Measurements from ENCODE around the gene STYXL1. TPM values are rescaled to one million over a fixed set of nuclear protein-coding genes. Genes with fewer than 3 reads are reported as not detected.

The STYXL1 gene
- total RNA-seq, 1 donor from 2014 or later, result 41.8 TPM

DNA sequence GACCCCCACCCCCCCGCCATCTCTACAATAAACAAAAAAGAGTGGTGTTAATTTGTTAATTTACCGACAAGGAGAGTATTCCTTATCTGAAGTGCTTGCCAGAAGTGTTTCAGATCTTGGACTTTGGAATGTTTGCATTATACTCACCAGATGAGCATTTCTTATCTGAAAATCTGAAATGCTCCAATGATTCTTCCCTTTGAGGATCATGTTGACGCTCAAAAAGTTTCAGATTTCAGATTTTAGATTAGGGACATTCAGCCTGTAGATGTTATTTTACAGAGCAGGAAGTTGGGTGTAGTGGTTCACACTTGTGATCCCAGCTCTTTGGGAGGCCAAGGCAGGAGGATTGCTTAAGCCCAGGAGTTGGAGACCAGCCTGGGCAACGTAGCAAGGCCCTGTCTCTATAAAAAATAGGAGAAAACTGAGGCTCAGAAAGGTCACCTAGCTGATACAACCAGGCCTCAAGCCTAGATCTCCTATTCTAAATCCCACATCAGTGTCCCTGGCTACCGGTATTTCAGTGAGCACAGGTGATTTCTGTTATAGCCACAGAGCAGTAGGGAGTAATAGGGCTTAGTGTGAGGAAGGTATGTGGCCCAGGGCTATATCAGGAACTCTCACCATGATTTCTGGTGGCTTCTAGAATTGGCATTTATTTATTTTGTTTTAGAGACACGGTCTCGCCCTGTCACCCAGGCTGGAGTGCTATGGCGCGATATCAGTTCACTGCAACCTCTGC, 88.8 kb downstream of the STYXL1 start:
- Mint-ChIP-seq H3K4me1 (ENCODE audit: low read depth, unreplicated experiment) (peaks cover 13% of the 10 kb centered on the region), H3K4me3 (ENCODE audit: unreplicated experiment) (no peak overlapping the region), H3K27me3 (ENCODE audit: unreplicated experiment) (peaks cover 3% of the 10 kb centered on the region), H3K36me3 (ENCODE audit: unreplicated experiment) (peaks cover 3% of the 10 kb centered on the region), H3K27ac (ENCODE audit: unreplicated experiment) (no peak overlapping the region), H3K9me3 (ENCODE audit: unreplicated experiment) (peaks cover 9% of the 10 kb centered on the region)
- DNase-seq, result no peak
- TF ChIP-seq, protein P1, sequence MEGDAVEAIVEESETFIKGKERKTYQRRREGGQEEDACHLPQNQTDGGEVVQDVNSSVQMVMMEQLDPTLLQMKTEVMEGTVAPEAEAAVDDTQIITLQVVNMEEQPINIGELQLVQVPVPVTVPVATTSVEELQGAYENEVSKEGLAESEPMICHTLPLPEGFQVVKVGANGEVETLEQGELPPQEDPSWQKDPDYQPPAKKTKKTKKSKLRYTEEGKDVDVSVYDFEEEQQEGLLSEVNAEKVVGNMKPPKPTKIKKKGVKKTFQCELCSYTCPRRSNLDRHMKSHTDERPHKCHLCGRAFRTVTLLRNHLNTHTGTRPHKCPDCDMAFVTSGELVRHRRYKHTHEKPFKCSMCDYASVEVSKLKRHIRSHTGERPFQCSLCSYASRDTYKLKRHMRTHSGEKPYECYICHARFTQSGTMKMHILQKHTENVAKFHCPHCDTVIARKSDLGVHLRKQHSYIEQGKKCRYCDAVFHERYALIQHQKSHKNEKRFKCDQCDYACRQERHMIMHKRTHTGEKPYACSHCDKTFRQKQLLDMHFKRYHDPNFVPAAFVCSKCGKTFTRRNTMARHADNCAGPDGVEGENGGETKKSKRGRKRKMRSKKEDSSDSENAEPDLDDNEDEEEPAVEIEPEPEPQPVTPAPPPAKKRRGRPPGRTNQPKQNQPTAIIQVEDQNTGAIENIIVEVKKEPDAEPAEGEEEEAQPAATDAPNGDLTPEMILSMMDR (IDR thresholded peaks at IDR 0.05; ENCODE audit: partially characterized antibody, unreplicated experiment), result no peak

DNA sequence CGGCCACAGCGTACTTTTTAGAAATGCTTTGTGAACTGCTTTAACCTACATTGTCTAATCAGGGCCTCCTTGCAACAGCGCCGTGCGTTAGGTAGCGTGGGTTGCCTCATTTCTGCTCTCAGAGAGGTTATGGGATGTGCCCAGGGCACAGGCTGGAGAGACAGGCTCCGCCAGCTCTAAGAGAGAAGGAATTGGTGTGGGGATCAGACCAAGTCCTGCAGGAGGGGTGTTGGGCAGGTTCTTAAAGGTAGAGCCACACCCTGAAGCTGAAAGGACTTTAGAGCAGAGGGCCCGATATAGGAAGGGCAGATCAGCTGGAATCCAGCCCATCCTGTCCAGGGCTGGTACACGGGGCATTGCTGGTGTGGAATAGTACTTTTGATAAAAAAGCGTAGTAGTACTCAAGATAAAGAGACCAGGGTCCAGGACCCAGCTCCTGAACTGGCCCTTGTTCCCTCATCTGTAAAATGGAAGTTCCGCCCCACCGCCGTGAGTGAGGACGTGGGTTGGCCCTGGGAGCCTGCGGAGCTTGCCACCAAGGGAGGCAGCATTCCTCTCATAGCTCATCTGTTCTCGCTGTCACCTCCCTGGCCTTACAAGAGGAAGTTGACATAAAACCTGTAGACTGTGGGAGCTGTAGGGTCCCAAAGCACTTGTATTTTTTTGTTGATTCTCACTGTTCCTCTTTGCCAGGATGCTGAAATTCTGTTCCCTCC, 90.6 kb downstream of the STYXL1 start:
- peaks cover 4% of the 10 kb centered on the region for H3K9me3 Mint-ChIP-seq (ENCODE audit: unreplicated experiment)

DNA sequence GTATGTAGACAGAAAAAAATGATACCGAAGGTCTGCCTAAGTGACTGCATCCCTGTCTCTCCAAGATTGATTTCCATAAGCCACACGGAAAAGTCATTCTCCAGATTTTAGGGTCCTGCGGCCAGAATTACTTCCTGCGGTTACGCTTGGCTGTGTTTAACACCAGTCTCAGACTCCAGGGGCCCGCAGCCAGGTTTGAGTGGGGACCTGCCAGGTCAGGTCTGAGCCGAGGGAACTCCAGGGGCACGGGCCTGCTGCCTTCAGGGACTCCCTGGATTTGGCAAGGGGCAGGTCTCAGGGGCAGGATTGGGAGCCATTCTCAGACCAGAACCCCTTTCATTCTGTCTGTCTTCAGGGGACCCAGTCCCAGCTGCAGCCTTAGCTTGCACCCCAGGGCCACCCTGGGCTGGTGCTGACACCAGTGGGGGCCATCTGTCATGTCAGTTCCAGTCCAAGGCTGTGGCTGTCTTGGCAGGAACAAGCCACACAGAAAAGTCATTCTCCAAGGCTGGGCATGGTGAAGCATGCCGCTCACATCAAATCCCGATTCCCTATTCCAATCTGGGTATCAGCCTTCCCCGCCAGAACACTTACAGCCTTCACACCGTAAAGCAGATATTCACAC, 92.4 kb downstream of the STYXL1 start:
- H3K27me3 Mint-ChIP-seq (ENCODE audit: unreplicated experiment), result peaks cover 4% of the 10 kb centered on the region
- H3K9me3 Mint-ChIP-seq (ENCODE audit: unreplicated experiment), result peaks cover 4% of the 10 kb centered on the region
- H3K36me3 Mint-ChIP-seq (ENCODE audit: unreplicated experiment), result peaks cover 5% of the 10 kb centered on the region
- DNase-seq, result no peak
- H3K4me3 Mint-ChIP-seq (ENCODE audit: unreplicated experiment), result no peak overlapping the region
- H3K4me1 Mint-ChIP-seq (ENCODE audit: low read depth, unreplicated experiment), result no peaks in the 10 kb centered on the region
- TF ChIP-seq, protein P1 (IDR thresholded peaks at IDR 0.05; ENCODE audit: partially characterized antibody, unreplicated experiment), result no peak
- no peak overlapping the region for H3K27ac Mint-ChIP-seq (ENCODE audit: unreplicated experiment)

More for the DNA sequence above, 90.6 kb downstream of the STYXL1 start:
- no peaks in the 10 kb centered on the region for H3K4me1 Mint-ChIP-seq (ENCODE audit: low read depth, unreplicated experiment)
- H3K27ac Mint-ChIP-seq (ENCODE audit: unreplicated experiment), result no peak overlapping the region
- TF ChIP-seq, protein P1 (IDR thresholded peaks at IDR 0.05; ENCODE audit: partially characterized antibody, unreplicated experiment), result no peak
- DNase-seq, result no peak
- H3K36me3 Mint-ChIP-seq (ENCODE audit: unreplicated experiment), result peaks cover 5% of the 10 kb centered on the region
- H3K27me3 Mint-ChIP-seq (ENCODE audit: unreplicated experiment), result peaks cover 4% of the 10 kb centered on the region
- H3K4me3 Mint-ChIP-seq (ENCODE audit: unreplicated experiment), result no peak overlapping the region

DNA sequence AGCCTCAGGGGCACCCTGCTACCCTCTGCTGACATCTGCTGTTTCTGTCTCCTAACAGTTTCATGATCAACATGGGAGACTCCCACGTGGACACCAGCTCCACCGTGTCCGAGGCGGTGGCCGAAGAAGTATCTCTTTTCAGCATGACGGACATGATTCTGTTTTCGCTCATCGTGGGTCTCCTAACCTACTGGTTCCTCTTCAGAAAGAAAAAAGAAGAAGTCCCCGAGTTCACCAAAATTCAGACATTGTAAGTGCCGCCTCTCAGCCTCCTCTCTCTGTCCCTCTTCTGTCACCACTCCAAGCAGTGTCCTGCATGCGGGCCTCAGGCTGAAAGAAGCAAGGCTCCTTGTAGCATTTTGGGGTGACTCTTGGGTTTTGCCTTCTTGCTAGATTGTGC, 93.9 kb downstream of the STYXL1 start:
- Mint-ChIP-seq H3K27me3 (ENCODE audit: unreplicated experiment) (peaks cover 5% of the 10 kb centered on the region), H3K4me3 (ENCODE audit: unreplicated experiment) (no peak overlapping the region), H3K27ac (ENCODE audit: unreplicated experiment) (no peak overlapping the region), H3K9me3 (ENCODE audit: unreplicated experiment) (peaks cover 4% of the 10 kb centered on the region), H3K4me1 (ENCODE audit: low read depth, unreplicated experiment) (no peaks in the 10 kb centered on the region), H3K36me3 (ENCODE audit: unreplicated experiment) (peaks cover 5% of the 10 kb centered on the region)
- DNase-seq, result no peak
- TF ChIP-seq, protein P1 (IDR thresholded peaks at IDR 0.05; ENCODE audit: partially characterized antibody, unreplicated experiment), result no peak
